Retinal pigment epithelial cell (primary cell): ENCODE data around the gene EXOC4.

Source experiments
- DNase-seq: peaks from one replicate; pipeline ENCODE4 v3.0.0-alpha.2; 2010; ENCODE audit warnings: low read depth
- H3K4me3 ChIP-seq: 2 replicates; pipeline ENCODE4 v1.5.1; 2011; ENCODE audit warnings: mild to moderate bottlenecking, low read length, control low read depth, moderate library complexity
- TF ChIP-seq, protein P1 (sequence below): conservative IDR thresholded peaks from 2 replicates; pipeline ENCODE4 v1.5.1; 2011; ENCODE audit warnings: low read depth, low read length, control low read depth, inconsistent platforms

Gene EXOC4

DNA sequence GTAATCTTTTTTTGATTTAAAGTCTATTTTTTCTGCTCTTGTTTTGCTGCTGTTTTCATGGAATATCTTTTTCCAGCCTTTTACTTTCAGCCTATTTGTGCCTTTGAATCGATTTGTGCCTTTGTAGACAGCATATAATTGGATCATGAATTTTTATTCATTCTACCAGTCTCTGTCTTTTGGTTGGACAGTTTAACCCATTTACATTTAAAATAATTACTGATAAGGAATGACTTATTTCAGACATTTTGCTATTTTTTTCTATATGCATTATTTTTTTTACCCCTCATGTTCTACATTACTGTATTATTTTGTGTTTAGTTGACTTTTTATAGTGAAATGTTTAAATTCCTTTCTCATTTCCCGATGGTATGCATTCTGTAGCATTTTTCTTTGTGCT, 99.6 kb downstream of the EXOC4 start:
- H3K4me3 ChIP-seq, result no peak overlapping the region
- TF ChIP-seq, protein P1, sequence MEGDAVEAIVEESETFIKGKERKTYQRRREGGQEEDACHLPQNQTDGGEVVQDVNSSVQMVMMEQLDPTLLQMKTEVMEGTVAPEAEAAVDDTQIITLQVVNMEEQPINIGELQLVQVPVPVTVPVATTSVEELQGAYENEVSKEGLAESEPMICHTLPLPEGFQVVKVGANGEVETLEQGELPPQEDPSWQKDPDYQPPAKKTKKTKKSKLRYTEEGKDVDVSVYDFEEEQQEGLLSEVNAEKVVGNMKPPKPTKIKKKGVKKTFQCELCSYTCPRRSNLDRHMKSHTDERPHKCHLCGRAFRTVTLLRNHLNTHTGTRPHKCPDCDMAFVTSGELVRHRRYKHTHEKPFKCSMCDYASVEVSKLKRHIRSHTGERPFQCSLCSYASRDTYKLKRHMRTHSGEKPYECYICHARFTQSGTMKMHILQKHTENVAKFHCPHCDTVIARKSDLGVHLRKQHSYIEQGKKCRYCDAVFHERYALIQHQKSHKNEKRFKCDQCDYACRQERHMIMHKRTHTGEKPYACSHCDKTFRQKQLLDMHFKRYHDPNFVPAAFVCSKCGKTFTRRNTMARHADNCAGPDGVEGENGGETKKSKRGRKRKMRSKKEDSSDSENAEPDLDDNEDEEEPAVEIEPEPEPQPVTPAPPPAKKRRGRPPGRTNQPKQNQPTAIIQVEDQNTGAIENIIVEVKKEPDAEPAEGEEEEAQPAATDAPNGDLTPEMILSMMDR, result no peak
- no peak for DNase-seq

DNA sequence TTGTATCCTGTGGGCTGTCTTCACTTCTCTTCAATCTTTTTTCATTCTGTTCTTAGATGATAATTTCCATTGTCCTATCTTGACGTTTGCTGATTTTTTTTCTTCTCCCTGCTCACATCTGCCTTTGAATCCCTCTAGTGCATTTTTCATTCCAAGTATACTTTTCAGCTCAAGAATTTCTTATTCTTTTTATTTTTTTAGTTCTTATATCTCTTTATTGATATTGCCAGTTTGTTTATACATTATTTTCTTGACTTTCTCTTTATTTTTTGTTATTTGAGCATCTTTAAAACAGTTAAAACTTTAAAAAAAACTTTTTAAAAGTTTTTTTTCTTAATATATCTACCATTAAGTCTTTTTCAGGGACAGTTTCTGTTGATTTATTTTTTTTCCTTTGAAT, 100.9 kb downstream of the EXOC4 start:
- TF ChIP-seq, protein P1, result no peak
- no peak overlapping the region for H3K4me3 ChIP-seq
- no peak for DNase-seq

DNA sequence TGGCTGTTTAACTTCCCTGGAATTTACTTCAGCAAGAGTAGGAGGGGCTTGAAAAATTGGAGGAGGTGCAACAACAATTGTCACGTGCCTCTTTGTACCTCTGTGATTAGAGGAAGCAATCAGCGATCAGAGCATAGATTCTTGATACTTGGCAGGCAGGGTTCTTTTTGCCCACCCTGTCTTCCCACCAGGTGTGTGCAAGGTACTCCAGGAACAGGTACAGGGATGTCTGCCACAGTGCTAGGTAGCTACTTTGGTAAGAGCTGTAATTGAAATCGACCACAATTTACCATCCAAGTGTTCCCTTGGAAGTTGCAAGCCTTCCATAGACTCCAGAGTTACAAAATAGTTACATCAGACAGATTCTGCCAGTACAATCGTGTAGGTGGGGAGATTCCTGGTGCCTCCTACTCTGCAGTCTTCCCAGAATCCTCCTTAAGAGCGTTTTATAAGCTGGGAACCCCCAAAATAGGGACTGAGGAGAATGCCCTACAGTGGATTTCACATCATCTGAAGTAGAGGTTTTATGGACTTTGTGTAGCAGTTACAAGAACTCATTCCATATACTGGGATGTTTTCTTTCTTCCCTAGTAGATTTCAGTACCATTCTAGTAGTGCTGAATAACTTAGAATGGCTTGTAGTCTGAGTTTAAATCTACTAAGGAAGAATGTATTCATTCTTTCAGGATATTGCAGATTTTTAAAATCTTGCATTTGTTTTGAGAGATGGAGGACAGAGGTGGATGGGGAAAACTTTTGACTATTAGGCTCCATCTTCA, 101.9 kb downstream of the EXOC4 start:
- H3K4me3 ChIP-seq, result no peak overlapping the region
- DNase-seq, result no peak
- TF ChIP-seq, protein P1, result no peak

DNA sequence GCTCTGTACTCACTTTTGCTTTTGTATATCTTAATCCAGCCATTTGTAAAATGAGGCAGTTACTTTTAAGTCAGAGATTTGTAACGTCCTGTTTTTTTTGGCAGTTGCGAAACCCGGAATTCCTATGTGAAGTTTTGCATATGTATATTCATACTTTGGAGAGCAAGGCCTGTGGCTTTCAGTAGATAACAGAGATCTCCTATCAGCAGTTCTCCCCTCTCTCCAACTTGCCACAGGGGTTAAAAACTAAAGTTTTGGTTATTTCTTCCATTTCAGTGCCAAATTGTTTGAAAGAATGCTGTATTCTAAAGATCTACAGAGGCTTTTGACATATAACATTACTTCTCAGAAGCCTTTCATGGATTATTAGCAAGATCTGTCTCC, 102.4 kb downstream of the EXOC4 start:
- no peak overlapping the region for H3K4me3 ChIP-seq
- TF ChIP-seq, protein P1, result no peak
- DNase-seq, result no peak

DNA sequence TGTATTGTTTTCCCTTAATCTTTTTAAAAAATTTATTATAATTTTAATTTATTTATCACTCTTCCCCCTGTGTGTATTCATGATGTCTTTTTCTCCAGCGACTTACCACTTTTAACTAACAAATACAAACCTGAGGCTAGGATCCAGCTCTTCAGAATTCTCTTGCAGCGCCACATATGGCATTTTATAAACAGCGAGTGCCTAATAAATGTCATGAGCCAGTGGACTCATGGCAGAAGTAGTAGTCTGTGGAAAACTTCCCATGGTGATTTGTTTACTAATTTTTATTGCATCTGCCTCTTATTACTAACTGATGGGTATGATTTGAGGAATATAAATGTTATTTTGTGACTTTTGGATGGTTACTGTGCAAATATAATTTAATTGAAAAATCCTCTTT, 102.9 kb downstream of the EXOC4 start:
- DNase-seq, result no peak

DNA sequence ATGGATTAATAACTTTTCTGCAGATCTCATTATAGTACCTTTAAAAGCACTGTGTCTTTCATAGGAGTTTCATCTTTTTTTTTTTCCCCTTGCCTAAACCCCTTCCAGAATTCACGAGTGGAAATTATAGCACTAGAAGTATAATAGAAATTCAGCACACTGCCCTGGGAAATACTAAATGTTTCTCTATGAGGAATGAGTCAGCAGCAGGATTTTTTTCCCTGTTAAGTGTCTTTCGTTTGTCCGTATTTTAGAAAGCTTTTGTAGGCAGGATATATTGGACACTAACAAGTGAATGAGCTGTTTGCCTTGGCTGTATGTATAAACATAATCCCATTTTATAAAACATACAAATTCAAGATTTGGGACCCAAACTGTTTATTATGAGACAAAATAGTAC, 105.8 kb downstream of the EXOC4 start:
- TF ChIP-seq, protein P1, result no peak
- no peak for DNase-seq
- no peak overlapping the region for H3K4me3 ChIP-seq

More for the DNA sequence above, 102.9 kb downstream of the EXOC4 start:
- no peak overlapping the region for H3K4me3 ChIP-seq
- TF ChIP-seq, protein P1, result no peak

DNA sequence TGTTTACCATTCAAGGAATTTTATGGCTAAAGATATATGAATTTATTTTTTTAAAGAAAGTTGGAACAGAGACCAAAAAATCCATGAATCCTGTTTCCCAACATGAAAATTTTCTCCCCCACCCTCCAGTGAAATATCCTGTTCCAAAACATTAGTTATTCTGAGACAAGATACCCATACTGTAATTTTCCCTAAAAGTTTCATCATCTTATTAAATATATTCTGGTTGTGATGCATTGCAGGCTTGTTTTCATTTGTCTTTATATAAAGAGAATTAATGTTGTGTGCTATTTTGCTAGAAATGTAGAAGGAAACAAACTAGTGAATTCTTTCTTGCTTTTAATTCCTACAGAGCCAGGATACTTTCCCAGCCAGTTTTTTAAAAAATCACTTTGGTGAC, 106.6 kb downstream of the EXOC4 start:
- no peak for DNase-seq
- TF ChIP-seq, protein P1, result no peak

More for the DNA sequence above, 106.6 kb downstream of the EXOC4 start:
- H3K4me3 ChIP-seq, result no peak overlapping the region
